ENCODE results near the gene RALGAPA2. TPM values are rescaled to one million over a fixed set of nuclear protein-coding genes. Genes with fewer than 3 reads are reported as not detected.

Gene RALGAPA2
- total RNA-seq, 1 experiment from 2014 or later: 10.8 TPM

GRCh38 chr20:20566516-20566915 is 145.9 kb downstream of the RALGAPA2 start:
- Histone ChIP-seq H3K9ac (ENCODE audit: low read length) (no peak overlapping the region), H2AFZ (ENCODE audit: low read depth, low read length, poor library complexity, severe bottlenecking) (no peak overlapping the region), H3K9me2 (ENCODE audit: insufficient read depth) (no peaks in the 10 kb centered on the region), H3K36me3 (ENCODE audit: control insufficient read depth in 1 of 2, insufficient read depth in 2 of 2, low read length in 2 of 2) (no peaks in the 10 kb centered on the region), H3K4me3 (replicated peaks in 1 of 2; ENCODE audit: low read depth in 1 of 2, low read length in 2 of 2) (no peak overlapping the region), H4K20me1 (ENCODE audit: insufficient read depth) (no peaks in the 10 kb centered on the region), H3K9me3 (ENCODE audit: control insufficient read depth in 1 of 2, insufficient read depth in 1 of 2, low read depth in 1 of 2, low read length in 2 of 2) (no peaks in the 10 kb centered on the region), H3K4me2 (ENCODE audit: low read length) (no peak overlapping the region), H3K27ac (ENCODE audit: low read depth, low read length) (no peak overlapping the region), H3K27me3 (ENCODE audit: insufficient read depth, low read length) (no peaks in the 10 kb centered on the region), H3K79me2 (ENCODE audit: insufficient read depth, low read length) (no peaks in the 10 kb centered on the region), H3K4me1 (ENCODE audit: control insufficient read depth in 1 of 2, insufficient read depth in 2 of 2, low read length in 2 of 2) (no peaks in the 10 kb centered on the region)
- TF ChIP-seq POLR2A (IDR thresholded peaks at IDR 0.05; ENCODE audit: borderline replicate concordance, extremely low read depth, insufficient read depth, insufficient read length): no peak
- TF ChIP-seq EGR1 (IDR thresholded peaks at IDR 0.05; ENCODE audit: low read depth): no peak
- TF ChIP-seq, protein P1, sequence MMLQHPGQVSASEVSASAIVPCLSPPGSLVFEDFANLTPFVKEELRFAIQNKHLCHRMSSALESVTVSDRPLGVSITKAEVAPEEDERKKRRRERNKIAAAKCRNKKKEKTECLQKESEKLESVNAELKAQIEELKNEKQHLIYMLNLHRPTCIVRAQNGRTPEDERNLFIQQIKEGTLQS (IDR thresholded peaks at IDR 0.05): no peak
- no peak for TF ChIP-seq CBX3 (IDR thresholded peaks at IDR 0.05; ENCODE audit: low read depth)
- no peak for TF ChIP-seq SRF (IDR thresholded peaks at IDR 0.05; ENCODE audit: low read depth)
- no peak for TF ChIP-seq CTCF (IDR thresholded peaks at IDR 0.05 in 2 of 3, conservative IDR thresholded peaks at IDR 0.05 in 1 of 3; ENCODE audit: borderline replicate concordance in 1 of 3, insufficient read depth in 1 of 3, low read depth in 2 of 3, low read length in 2 of 3)
- TF ChIP-seq ELF1 (IDR thresholded peaks at IDR 0.05; ENCODE audit: borderline replicate concordance, low read depth): no peak
- TF ChIP-seq TCF7L2 (IDR thresholded peaks at IDR 0.05; ENCODE audit: borderline replicate concordance, extremely low read depth, insufficient read depth, insufficient read length): no peak
- no peak for TF ChIP-seq REST (IDR thresholded peaks at IDR 0.05; ENCODE audit: low read depth)
- no peak for TF ChIP-seq ZFX (IDR thresholded peaks at IDR 0.05)
- no peak for TF ChIP-seq POLR2AphosphoS5 (IDR thresholded peaks at IDR 0.05; ENCODE audit: low read depth, low read length)
- TF ChIP-seq SP1 (IDR thresholded peaks at IDR 0.05; ENCODE audit: low read depth): no peak
- TF ChIP-seq CEBPB (IDR thresholded peaks at IDR 0.05; ENCODE audit: low read depth): no peak
- no peak for TF ChIP-seq RAD21 (IDR thresholded peaks at IDR 0.05; ENCODE audit: low read depth)
- TF ChIP-seq FOSL1 (IDR thresholded peaks at IDR 0.05; ENCODE audit: low read depth): no peak
- no peak for TF ChIP-seq YY1 (IDR thresholded peaks at IDR 0.05; ENCODE audit: extremely low read depth, insufficient replicate concordance, low read depth, low read length)
- TF ChIP-seq JUND (IDR thresholded peaks at IDR 0.05): no peak
- no peak for TF ChIP-seq SIN3A (IDR thresholded peaks at IDR 0.05; ENCODE audit: low read depth)
- no peak for TF ChIP-seq EZH2phosphoT487 (IDR thresholded peaks at IDR 0.05; ENCODE audit: borderline replicate concordance)
- TF ChIP-seq MAX (IDR thresholded peaks at IDR 0.05): no peak
- ChIA-PET CTCF (no interaction called here), RAD21 (ENCODE audit: low non-redundant PET in 1 of 2, low total read pairs in 2 of 2, uncharacterized antibody in 2 of 2, unreplicated experiment in 2 of 2) (no interaction called here), POLR2A (no interaction called here)
- ATAC-seq (no peak), DNase-seq (ENCODE audit: low read depth, low spot score) (no peak)
- BruUV-seq (replicated peaks): no TSS peak
- intact Hi-C loops (cut with micrococcal nuclease): loop anchor here (10.0 kb wide), 1 partner anchor 782 kb away; no protein-coding TSS in a partner anchor

Data from HCT116 (cell line).